ENCODE measurements around the gene GALNS. TPM values are rescaled to one million over a fixed set of nuclear protein-coding genes. Genes with fewer than 3 reads are reported as not detected.
"Not testable (repeated sequence)": the region's sequence is repeated elsewhere in the genome, so short reads cannot be mapped to it uniquely, and the experiment has no call there.

Gene GALNS
- total and polyA plus RNA-seq, 2 donors, result 4.8 to 23.9 TPM

- Histone ChIP-seq H3K27ac (ENCODE audit: low read depth in 1 of 2, low read length in 1 of 2) (no peak overlapping the region), H3K36me3 (ENCODE audit: control insufficient read depth in 2 of 2, insufficient read depth in 2 of 2, low read length in 1 of 2) (peaks cover 89 to 93% of the 10 kb centered on the region in 2 donors), H3K9me3 (ENCODE audit: control insufficient read depth in 2 of 2, insufficient read depth in 1 of 2, low read length in 1 of 2) (peaks cover 24 to 67% of the 10 kb centered on the region in 2 donors), H3K4me3 (ENCODE audit: low read length in 2 of 2) (no peak overlapping the region), H3K4me1 (ENCODE audit: control insufficient read depth in 2 of 2, insufficient read depth in 2 of 2, low read length in 2 of 2) (peaks cover 0 to 3% of the 10 kb centered on the region in 2 donors), H3K27me3 (ENCODE audit: control insufficient read depth in 2 of 2, insufficient read depth in 1 of 2, low read length in 1 of 2) (no peaks in the 10 kb centered on the region)
- DNase-seq (ENCODE audit: low read depth in 6 of 9, low spot score in 9 of 9), result no peak
- WGBS, result 96% methylated on average over 20 of the region's 20 CpGs
Observed at GRCh38 chr16:88892065-88892464, 35.3 kb upstream of the GALNS start.

GRCh38 chr16:88891083-88891482 is 34.3 kb upstream of the GALNS start:
- H3K36me3 ChIP-seq (ENCODE audit: control insufficient read depth in 2 of 2, insufficient read depth in 2 of 2, low read length in 1 of 2), result peaks cover 89 to 93% of the 10 kb centered on the region in 2 donors
- H3K9me3 ChIP-seq (ENCODE audit: control insufficient read depth in 2 of 2, insufficient read depth in 1 of 2, low read length in 1 of 2), result peaks cover 23 to 67% of the 10 kb centered on the region in 2 donors
- DNase-seq (ENCODE audit: low read depth in 6 of 9, low spot score in 9 of 9), result no peak
- H3K27ac ChIP-seq (ENCODE audit: low read depth in 1 of 2, low read length in 1 of 2), result no peak overlapping the region
- H3K4me1 ChIP-seq (ENCODE audit: control insufficient read depth in 2 of 2, insufficient read depth in 2 of 2, low read length in 2 of 2), result peaks cover 0 to 3% of the 10 kb centered on the region in 2 donors
- H3K4me3 ChIP-seq (ENCODE audit: low read length in 2 of 2), result no peak overlapping the region
- H3K27me3 ChIP-seq (ENCODE audit: control insufficient read depth in 2 of 2, insufficient read depth in 1 of 2, low read length in 1 of 2), result no peaks in the 10 kb centered on the region
- 98% methylated on average over 16 of the region's 16 CpGs for WGBS

- H3K4me1 ChIP-seq (ENCODE audit: control insufficient read depth in 2 of 2, insufficient read depth in 2 of 2, low read length in 2 of 2); H3K27ac ChIP-seq (ENCODE audit: low read depth in 1 of 2, low read length in 1 of 2); DNase-seq (ENCODE audit: low read depth in 6 of 9, low spot score in 9 of 9); H3K27me3 ChIP-seq (ENCODE audit: control insufficient read depth in 2 of 2, insufficient read depth in 1 of 2, low read length in 1 of 2); H3K4me3 ChIP-seq (ENCODE audit: low read length in 2 of 2): not testable (repeated sequence)
- peaks cover 23 to 56% of the 10 kb centered on the region in 2 donors for H3K9me3 ChIP-seq (ENCODE audit: control insufficient read depth in 2 of 2, insufficient read depth in 1 of 2, low read length in 1 of 2)
- WGBS, result 98% methylated on average over 48 of the region's 48 CpGs
- peaks cover 89 to 93% of the 10 kb centered on the region in 2 donors for H3K36me3 ChIP-seq (ENCODE audit: control insufficient read depth in 2 of 2, insufficient read depth in 2 of 2, low read length in 1 of 2)
Observed at GRCh38 chr16:88889702-88890352, 33.1 kb upstream of the GALNS start.

GRCh38 chr16:88888461-88889387 is 32.0 kb upstream of the GALNS start:
- Histone ChIP-seq H3K27ac (ENCODE audit: low read depth in 1 of 2, low read length in 1 of 2) (no peak overlapping the region), H3K4me3 (ENCODE audit: low read length in 2 of 2) (no peak overlapping the region), H3K27me3 (ENCODE audit: control insufficient read depth in 2 of 2, insufficient read depth in 1 of 2, low read length in 1 of 2) (no peaks in the 10 kb centered on the region), H3K9me3 (ENCODE audit: control insufficient read depth in 2 of 2, insufficient read depth in 1 of 2, low read length in 1 of 2) (peaks cover 23 to 49% of the 10 kb centered on the region in 2 donors), H3K4me1 (ENCODE audit: control insufficient read depth in 2 of 2, insufficient read depth in 2 of 2, low read length in 2 of 2) (no peaks in the 10 kb centered on the region), H3K36me3 (ENCODE audit: control insufficient read depth in 2 of 2, insufficient read depth in 2 of 2, low read length in 1 of 2) (peaks cover 93 to 96% of the 10 kb centered on the region in 2 donors)
- 91% methylated on average over 30 of the region's 30 CpGs for WGBS
- DNase-seq (ENCODE audit: low read depth in 6 of 9, low spot score in 9 of 9), result peak in 1 of 9 donors; percentile 17

DNA sequence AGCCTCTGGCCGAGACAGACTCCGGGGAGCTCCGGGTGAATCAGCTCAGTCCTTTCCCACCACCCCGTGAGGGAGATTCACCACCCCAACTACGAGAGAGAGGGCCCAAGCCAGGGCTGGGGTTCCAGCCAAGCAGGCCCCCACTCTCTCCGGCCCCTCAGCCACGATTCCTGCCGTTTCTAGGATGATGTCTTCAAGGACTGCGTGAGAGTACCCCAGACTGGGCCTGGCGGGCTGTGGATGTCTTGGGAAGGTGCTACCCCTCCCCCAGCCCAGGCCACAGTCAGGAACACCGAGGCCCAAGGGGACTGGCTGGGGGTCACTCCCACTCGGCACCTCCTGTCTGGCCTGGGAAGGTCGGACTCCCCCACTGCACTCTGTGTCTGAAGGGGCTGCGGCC is 31.3 kb upstream of the GALNS start:
- peaks cover 93 to 96% of the 10 kb centered on the region in 2 donors for H3K36me3 ChIP-seq (ENCODE audit: control insufficient read depth in 2 of 2, insufficient read depth in 2 of 2, low read length in 1 of 2)
- no peaks in the 10 kb centered on the region for H3K27me3 ChIP-seq (ENCODE audit: control insufficient read depth in 2 of 2, insufficient read depth in 1 of 2, low read length in 1 of 2)
- no peak overlapping the region for H3K4me3 ChIP-seq (ENCODE audit: low read length in 2 of 2)
- H3K4me1 ChIP-seq (ENCODE audit: control insufficient read depth in 2 of 2, insufficient read depth in 2 of 2, low read length in 2 of 2), result no peaks in the 10 kb centered on the region
- H3K9me3 ChIP-seq (ENCODE audit: control insufficient read depth in 2 of 2, insufficient read depth in 1 of 2, low read length in 1 of 2), result peaks cover 23 to 43% of the 10 kb centered on the region in 2 donors
- no peak for DNase-seq (ENCODE audit: low read depth in 6 of 9, low spot score in 9 of 9)
- WGBS, result 96% methylated on average over 14 of the region's 14 CpGs
- H3K27ac ChIP-seq (ENCODE audit: low read depth in 1 of 2, low read length in 1 of 2), result no peak overlapping the region

DNA sequence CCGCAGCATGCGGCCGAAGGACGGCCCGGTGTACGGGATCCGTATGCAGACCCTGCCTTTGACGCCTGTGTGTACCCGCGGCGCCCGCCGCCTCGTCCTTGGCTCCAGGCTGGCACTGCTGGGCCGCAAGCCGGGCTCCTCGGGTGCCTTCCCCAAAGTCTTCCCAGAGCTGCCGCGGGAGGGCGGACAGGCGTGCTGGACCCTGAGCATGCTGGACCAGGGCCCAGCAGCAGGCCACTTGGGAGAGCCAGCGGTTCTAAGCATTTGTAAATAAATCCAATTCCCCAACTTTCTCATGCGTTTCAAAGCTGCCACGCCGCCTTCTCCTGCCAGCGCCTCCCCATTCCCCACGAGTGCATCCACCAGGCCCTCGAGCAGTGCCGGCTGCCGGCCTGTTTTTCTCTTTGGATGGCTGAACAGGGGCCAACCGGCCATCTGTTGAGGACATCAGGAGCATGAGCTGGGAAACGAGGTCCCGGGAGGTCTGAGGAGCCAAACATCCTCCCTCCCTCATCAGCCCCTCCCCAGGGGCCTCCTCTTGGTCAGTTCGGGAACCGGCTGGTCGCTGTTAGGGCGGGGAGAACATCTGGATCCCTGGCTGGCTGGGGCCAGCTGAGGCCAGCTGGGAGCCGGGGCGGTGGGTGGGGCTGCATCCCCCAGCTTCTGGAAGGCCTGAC is 30.2 kb upstream of the GALNS start:
- Histone ChIP-seq H3K9me3 (ENCODE audit: control insufficient read depth in 2 of 2, insufficient read depth in 1 of 2, low read length in 1 of 2) (peaks cover 18 to 32% of the 10 kb centered on the region in 2 donors), H3K27ac (ENCODE audit: low read depth in 1 of 2, low read length in 1 of 2) (no peak overlapping the region), H3K36me3 (ENCODE audit: control insufficient read depth in 2 of 2, insufficient read depth in 2 of 2, low read length in 1 of 2) (peaks cover 93 to 96% of the 10 kb centered on the region in 2 donors), H3K27me3 (ENCODE audit: control insufficient read depth in 2 of 2, insufficient read depth in 1 of 2, low read length in 1 of 2) (no peaks in the 10 kb centered on the region), H3K4me3 (ENCODE audit: low read length in 2 of 2) (no peak overlapping the region), H3K4me1 (ENCODE audit: control insufficient read depth in 2 of 2, insufficient read depth in 2 of 2, low read length in 2 of 2) (no peaks in the 10 kb centered on the region)
- WGBS, result 95% methylated on average over 39 of the region's 39 CpGs
- no peak for DNase-seq (ENCODE audit: low read depth in 6 of 9, low spot score in 9 of 9)

GRCh38 chr16:88886420-88886844 is 29.7 kb upstream of the GALNS start:
- Histone ChIP-seq H3K27me3 (ENCODE audit: control insufficient read depth in 2 of 2, insufficient read depth in 1 of 2, low read length in 1 of 2) (no peaks in the 10 kb centered on the region), H3K36me3 (ENCODE audit: control insufficient read depth in 2 of 2, insufficient read depth in 2 of 2, low read length in 1 of 2) (peaks cover 93 to 96% of the 10 kb centered on the region in 2 donors), H3K4me3 (ENCODE audit: low read length in 2 of 2) (no peak overlapping the region), H3K4me1 (ENCODE audit: control insufficient read depth in 2 of 2, insufficient read depth in 2 of 2, low read length in 2 of 2) (no peaks in the 10 kb centered on the region), H3K27ac (ENCODE audit: low read depth in 1 of 2, low read length in 1 of 2) (no peak overlapping the region), H3K9me3 (ENCODE audit: control insufficient read depth in 2 of 2, insufficient read depth in 1 of 2, low read length in 1 of 2) (peaks cover 13 to 26% of the 10 kb centered on the region in 2 donors)
- 98% methylated on average over 15 of the region's 15 CpGs for WGBS
- DNase-seq (ENCODE audit: low read depth in 6 of 9, low spot score in 9 of 9), result no peak

- Histone ChIP-seq H3K27me3 (ENCODE audit: control insufficient read depth in 2 of 2, insufficient read depth in 1 of 2, low read length in 1 of 2) (no peaks in the 10 kb centered on the region), H3K4me1 (ENCODE audit: control insufficient read depth in 2 of 2, insufficient read depth in 2 of 2, low read length in 2 of 2) (no peaks in the 10 kb centered on the region), H3K27ac (ENCODE audit: low read depth in 1 of 2, low read length in 1 of 2) (no peak overlapping the region), H3K9me3 (ENCODE audit: control insufficient read depth in 2 of 2, insufficient read depth in 1 of 2, low read length in 1 of 2) (peaks cover 8 to 20% of the 10 kb centered on the region in 2 donors), H3K4me3 (ENCODE audit: low read length in 2 of 2) (no peak overlapping the region), H3K36me3 (ENCODE audit: control insufficient read depth in 2 of 2, insufficient read depth in 2 of 2, low read length in 1 of 2) (peaks cover 92 to 96% of the 10 kb centered on the region in 2 donors)
- no peak for DNase-seq (ENCODE audit: low read depth in 6 of 9, low spot score in 9 of 9)
- 96% methylated on average over 28 of the region's 28 CpGs for WGBS
Observed at GRCh38 chr16:88885693-88886280, 29.0 kb upstream of the GALNS start.
